Measurements from ENCODE around the gene FOXP1.

The FOXP1 gene

GRCh38 chr3:71565316-71565715, 18.2 kb downstream of the FOXP1 start:
- no peak for TF ChIP-seq FOXP2 (optimal IDR thresholded peaks at IDR 0.05; ENCODE audit: borderline replicate concordance, extremely low read depth, extremely low read length, insufficient read depth)
- TF ChIP-seq POLR2AphosphoS5 (IDR thresholded peaks at IDR 0.05; ENCODE audit: low read depth, low read length): no peak
- no peak for TF ChIP-seq TAF1 (IDR thresholded peaks at IDR 0.05; ENCODE audit: borderline replicate concordance, insufficient read depth, low read length)
- TF ChIP-seq SIN3A (IDR thresholded peaks at IDR 0.05; ENCODE audit: borderline replicate concordance, insufficient read depth, low read length): no peak
- TF ChIP-seq REST (IDR thresholded peaks at IDR 0.05; ENCODE audit: insufficient read depth in 1 of 2, low read depth in 2 of 2, low read length in 2 of 2): no peak

- TF ChIP-seq SIN3A (IDR thresholded peaks at IDR 0.05; ENCODE audit: borderline replicate concordance, insufficient read depth, low read length) (no peak), POLR2AphosphoS5 (IDR thresholded peaks at IDR 0.05; ENCODE audit: low read depth, low read length) (no peak), REST (IDR thresholded peaks at IDR 0.05; ENCODE audit: insufficient read depth in 1 of 2, low read depth in 2 of 2, low read length in 2 of 2) (no peak), FOXP2 (optimal IDR thresholded peaks at IDR 0.05; ENCODE audit: borderline replicate concordance, extremely low read depth, extremely low read length, insufficient read depth) (no peak), TAF1 (IDR thresholded peaks at IDR 0.05; ENCODE audit: borderline replicate concordance, insufficient read depth, low read length) (no peak)
Observed at GRCh38 chr3:71564361-71564760, 19.2 kb downstream of the FOXP1 start.

- no peak for TF ChIP-seq FOXP2 (optimal IDR thresholded peaks at IDR 0.05; ENCODE audit: borderline replicate concordance, extremely low read depth, extremely low read length, insufficient read depth)
- TF ChIP-seq REST (IDR thresholded peaks at IDR 0.05; ENCODE audit: insufficient read depth in 1 of 2, low read depth in 2 of 2, low read length in 2 of 2): no peak
- no peak for TF ChIP-seq SIN3A (IDR thresholded peaks at IDR 0.05; ENCODE audit: borderline replicate concordance, insufficient read depth, low read length)
- no peak for TF ChIP-seq TAF1 (IDR thresholded peaks at IDR 0.05; ENCODE audit: borderline replicate concordance, insufficient read depth, low read length)
- no peak for TF ChIP-seq POLR2AphosphoS5 (IDR thresholded peaks at IDR 0.05; ENCODE audit: low read depth, low read length)
Observed at GRCh38 chr3:71563827-71564226, 19.7 kb downstream of the FOXP1 start.

- TF ChIP-seq POLR2AphosphoS5 (IDR thresholded peaks at IDR 0.05; ENCODE audit: low read depth, low read length): no peak
Observed at GRCh38 chr3:71562938-71563337, 20.6 kb downstream of the FOXP1 start.

- TF ChIP-seq FOXP2 (optimal IDR thresholded peaks at IDR 0.05; ENCODE audit: borderline replicate concordance, extremely low read depth, extremely low read length, insufficient read depth) (no peak), POLR2AphosphoS5 (IDR thresholded peaks at IDR 0.05; ENCODE audit: low read depth, low read length) (no peak), REST (IDR thresholded peaks at IDR 0.05; ENCODE audit: insufficient read depth in 1 of 2, low read depth in 2 of 2, low read length in 2 of 2) (no peak), TAF1 (IDR thresholded peaks at IDR 0.05; ENCODE audit: borderline replicate concordance, insufficient read depth, low read length) (no peak), SIN3A (IDR thresholded peaks at IDR 0.05; ENCODE audit: borderline replicate concordance, insufficient read depth, low read length) (no peak)
Observed at GRCh38 chr3:71560665-71561064, 22.9 kb downstream of the FOXP1 start.
